Endothelial cell of umbilical vein (primary cell): Measurements from ENCODE around the gene APBA2. TPM values are rescaled to one million over a fixed set of nuclear protein-coding genes. Genes with fewer than 3 reads are reported as not detected.

Experiments
- BruUV-seq: library from RNA; stranded (reverse); fragments of 400-500 nt; replicated peaks from 2 replicates; lab custom pipeline; 2021; lab: Mats Ljungman, UMichigan
- CTCF ChIA-PET: fragments of 300-600, 350-600 bp; sonication (Branson Sonifier 250); formaldehyde crosslinking; loops from one replicate; lab custom pipeline; 2021; ENCODE audit warnings: antibody characterized with exemption, inconsistent platforms; lab: Charles Lee
- POLR2A ChIA-PET: fragments of 300-600, 350-600 bp; sonication (Branson Sonifier 250); formaldehyde crosslinking; loops from one replicate; lab custom pipeline; 2021; ENCODE audit warnings: antibody characterized with exemption, inconsistent platforms; lab: Charles Lee
- DNase-seq: peaks from one replicate; pipeline ENCODE4 v3.0.0-alpha.2; 2011; ENCODE audit warnings: low read depth, low spot score
- FAIRE-seq: peaks from 2 replicates; lab custom pipeline; 2011; peaks lifted over from hg19 to GRCh38; lab: Jason Lieb, UNC
- H2AFZ ChIP-seq: 2 replicates; pipeline ENCODE4 v1.6.0; 2012; ENCODE audit warnings: low read depth, low read length, control low read depth, inconsistent platforms
- H3K27ac ChIP-seq: 2 replicates; pipeline ENCODE4 v1.5.1; 2011; ENCODE audit warnings: low read depth, mild to moderate bottlenecking, control low read depth, low read length, moderate library complexity; ENCODE audit not compliant: insufficient read depth
- H3K27me3 ChIP-seq, 2 experiments: 2 replicates each; pipeline versions ENCODE4 v1.6.0 to v1.6.1; 2011; ENCODE audit warnings: low read length in 2 of 2, mixed read lengths in 1 of 2; ENCODE audit not compliant: control insufficient read depth in 2 of 2, insufficient read depth in 2 of 2
- H3K36me3 ChIP-seq, 2 experiments: 2 replicates in 1 of 2; 3 replicates in 1 of 2; pipeline ENCODE4 v1.5.1; 2011; ENCODE audit warnings: low read length in 2 of 2, mild to moderate bottlenecking in 1 of 2, moderate library complexity in 1 of 2; ENCODE audit not compliant: control insufficient read depth in 2 of 2, insufficient read depth in 2 of 2; ENCODE audit errors: extremely low read depth in 1 of 2
- H3K4me1 ChIP-seq: 3 replicates; pipeline ENCODE4 v1.5.1; 2011; ENCODE audit warnings: mild to moderate bottlenecking, low read length; ENCODE audit not compliant: control insufficient read depth, insufficient read depth; ENCODE audit errors: extremely low read depth
- H3K4me2 ChIP-seq: 2 replicates; pipeline ENCODE4 v1.6.1; 2011; ENCODE audit warnings: low read length, control low read depth, mixed read lengths; ENCODE audit not compliant: insufficient read depth
- H3K4me3 ChIP-seq, 3 experiments: fragments of 200-600 bp in 1 of 3; sonication (generic), shearing (Covaris generic) in 1 of 3; replicated peaks in 1 of 3; 2 replicates each; pipeline ENCODE4 v1.5.1; 2011 to 2016; ENCODE audit warnings: control low read depth in 3 of 3, low read length in 3 of 3, mild to moderate bottlenecking in 2 of 3, inconsistent platforms in 1 of 3, low read depth in 1 of 3, moderate library complexity in 1 of 3; ENCODE audit not compliant: insufficient read depth in 1 of 3
- H3K79me2 ChIP-seq: 2 replicates; pipeline ENCODE4 v1.6.0; 2012; ENCODE audit warnings: low read length, inconsistent platforms; ENCODE audit not compliant: control insufficient read depth, insufficient read depth
- H3K9ac ChIP-seq: replicated peaks from 2 replicates; pipeline ENCODE3; 2011; ENCODE audit warnings: low read length, control low read depth; ENCODE audit not compliant: insufficient read depth; ENCODE audit errors: extremely low read depth
- H3K9me1 ChIP-seq: replicated peaks from 3 replicates; pipeline ENCODE4 v1.6.0; 2011; ENCODE audit warnings: mild to moderate bottlenecking, low read length; ENCODE audit not compliant: control insufficient read depth, insufficient read depth; ENCODE audit errors: extremely low read depth
- H3K9me3 ChIP-seq: replicated peaks from 2 replicates; pipeline ENCODE4 v1.5.1; 2012; ENCODE audit warnings: low read length, inconsistent platforms; ENCODE audit not compliant: control insufficient read depth, insufficient read depth
- H4K20me1 ChIP-seq: replicated peaks from 2 replicates; pipeline ENCODE3; 2011; ENCODE audit warnings: mild to moderate bottlenecking, low read length; ENCODE audit not compliant: control insufficient read depth, insufficient read depth; ENCODE audit errors: extremely low read depth
- EZH2 ChIP-seq: IDR thresholded peaks from 2 replicates; pipeline ENCODE4 v1.6.1; 2012; ENCODE audit warnings: borderline replicate concordance, low read depth, mild to moderate bottlenecking, moderate library complexity, low read length, inconsistent platforms; ENCODE audit not compliant: severe bottlenecking
- FOS ChIP-seq: IDR thresholded peaks from 2 replicates; pipeline ENCODE4 v1.6.1; 2011; ENCODE audit warnings: mild to moderate bottlenecking, low read length, moderate library complexity, borderline replicate concordance; ENCODE audit not compliant: insufficient read depth
- GATA2 ChIP-seq: IDR thresholded peaks from 2 replicates; pipeline ENCODE4 v1.7.0; 2011; ENCODE audit warnings: low read depth, mild to moderate bottlenecking, moderate library complexity, mixed read lengths, low read length; ENCODE audit not compliant: insufficient read length, insufficient read depth
- JUN ChIP-seq: IDR thresholded peaks from 2 replicates; pipeline ENCODE4 v1.6.1; 2011; ENCODE audit warnings: borderline replicate concordance, low read depth; ENCODE audit not compliant: insufficient read length, insufficient read depth
- POLR2A ChIP-seq: IDR thresholded peaks from 2 replicates; pipeline ENCODE4 v1.6.1; 2012; ENCODE audit warnings: low read depth, mild to moderate bottlenecking, control low read depth, low read length
- dilution Hi-C: fragments of 300-500 bp; cut with MboI; formaldehyde crosslinking; loops from one replicate; pipeline ENCODE4 v1.15.0; 2019; ENCODE audit warnings: low sequenced_read_pairs; ENCODE audit not compliant: extremely low pct_ligation_motif_present
- intact Hi-C: fragments of 100-400 bp; cut with micrococcal nuclease; formaldehyde crosslinking; loops from one replicate; pipeline ENCODE4 v1.10.0; 2022
- polyA plus RNA-seq, 4 experiments: library from polyadenylated mRNA; depleted of rRNA in 3 of 4; stranded (reverse) in 3 of 4; unstranded in 1 of 4; fragments of >200 nt; gene quantifications; 2 replicates each; pipeline versions ENCODE4 v1.2.1 to v1.2.3, GENCODE V29; 2011 to 2012; ENCODE audit warnings: missing spikeins in 1 of 4
- total RNA-seq: library from RNA; stranded (reverse); gene quantifications from 2 replicates; pipeline ENCODE4 v1.2.3, GENCODE V29; 2021
- TF ChIP-seq, protein P1 (sequence below), 2 donors: IDR thresholded peaks; 1 replicate in 1 of 2; 2 replicates in 1 of 2; pipeline ENCODE4 v1.5.1; 2011; ENCODE audit warnings: low read length in 2 of 2, mild to moderate bottlenecking in 2 of 2, moderate library complexity in 2 of 2, control low read depth in 1 of 2, inconsistent platforms in 1 of 2, low read depth in 1 of 2; ENCODE audit not compliant: insufficient read depth in 1 of 2; ENCODE audit errors: extremely low read depth in 1 of 2
- TF ChIP-seq, protein P2 (sequence below): IDR thresholded peaks from 2 replicates; pipeline ENCODE4 v1.6.1; 2011; ENCODE audit not compliant: insufficient read depth, insufficient read length

APBA2 gene
- total and polyA plus RNA-seq, 2 donors (not counting 3 experiments of a cell fraction or from before 2014, with no cell fraction given): 5.7 to 11.1 TPM

DNA sequence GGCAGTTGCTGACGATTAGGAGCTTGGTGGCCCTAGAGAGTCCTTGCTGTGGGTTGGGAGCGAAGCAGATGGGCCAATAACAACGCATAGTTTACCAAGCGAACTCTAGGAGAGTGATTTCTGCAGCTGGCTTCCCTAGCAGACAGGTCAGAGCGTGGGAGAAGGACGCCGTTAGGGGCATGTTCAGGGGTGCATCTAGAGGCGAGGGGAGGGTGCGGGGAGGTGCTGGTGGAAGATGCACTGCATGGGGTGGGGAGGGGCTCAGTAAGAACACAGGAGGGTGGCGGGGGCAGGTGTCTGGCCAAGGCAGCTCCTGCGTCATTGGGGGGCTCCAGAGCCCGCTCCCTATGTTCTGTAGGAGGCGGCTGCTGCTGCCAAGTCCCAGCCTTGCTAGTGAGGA is 8.9 kb downstream of the APBA2 start:
- DNase-seq (no peak), FAIRE-seq (no peak)
- Histone ChIP-seq H3K36me3 (no peaks in the 10 kb centered on the region), H3K79me2 (no peaks in the 10 kb centered on the region), H3K27me3 (no peaks in the 10 kb centered on the region), H2AFZ (no peak overlapping the region), H3K4me3 (no peak overlapping the region), H3K9ac (no peak overlapping the region), H3K9me3 (no peaks in the 10 kb centered on the region), H3K9me1 (no peaks in the 10 kb centered on the region), H3K4me1 (no peaks in the 10 kb centered on the region), H3K27ac (no peak overlapping the region), H3K4me2 (no peak overlapping the region), H4K20me1 (no peaks in the 10 kb centered on the region)
- no TSS peak for BruUV-seq
- dilution Hi-C loops (no loop called here), intact Hi-C loops (no loop called here)
- CTCF ChIA-PET: no interaction called here
- POLR2A ChIA-PET: no interaction called here
- TF ChIP-seq, protein P1, sequence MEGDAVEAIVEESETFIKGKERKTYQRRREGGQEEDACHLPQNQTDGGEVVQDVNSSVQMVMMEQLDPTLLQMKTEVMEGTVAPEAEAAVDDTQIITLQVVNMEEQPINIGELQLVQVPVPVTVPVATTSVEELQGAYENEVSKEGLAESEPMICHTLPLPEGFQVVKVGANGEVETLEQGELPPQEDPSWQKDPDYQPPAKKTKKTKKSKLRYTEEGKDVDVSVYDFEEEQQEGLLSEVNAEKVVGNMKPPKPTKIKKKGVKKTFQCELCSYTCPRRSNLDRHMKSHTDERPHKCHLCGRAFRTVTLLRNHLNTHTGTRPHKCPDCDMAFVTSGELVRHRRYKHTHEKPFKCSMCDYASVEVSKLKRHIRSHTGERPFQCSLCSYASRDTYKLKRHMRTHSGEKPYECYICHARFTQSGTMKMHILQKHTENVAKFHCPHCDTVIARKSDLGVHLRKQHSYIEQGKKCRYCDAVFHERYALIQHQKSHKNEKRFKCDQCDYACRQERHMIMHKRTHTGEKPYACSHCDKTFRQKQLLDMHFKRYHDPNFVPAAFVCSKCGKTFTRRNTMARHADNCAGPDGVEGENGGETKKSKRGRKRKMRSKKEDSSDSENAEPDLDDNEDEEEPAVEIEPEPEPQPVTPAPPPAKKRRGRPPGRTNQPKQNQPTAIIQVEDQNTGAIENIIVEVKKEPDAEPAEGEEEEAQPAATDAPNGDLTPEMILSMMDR (IDR thresholded peaks at IDR 0.05; ENCODE audit: extremely low read depth in 1 of 2, insufficient read depth in 1 of 2, low read depth in 1 of 2, low read length in 2 of 2): no peak
- TF ChIP-seq JUN (no peak), POLR2A (no peak), EZH2 (no peak), FOS (no peak), GATA2 (no peak)
- TF ChIP-seq, protein P2, sequence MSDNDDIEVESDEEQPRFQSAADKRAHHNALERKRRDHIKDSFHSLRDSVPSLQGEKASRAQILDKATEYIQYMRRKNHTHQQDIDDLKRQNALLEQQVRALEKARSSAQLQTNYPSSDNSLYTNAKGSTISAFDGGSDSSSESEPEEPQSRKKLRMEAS: no peak
